ENCODE measurements around the gene SCN3A.

Gene SCN3A

DNA sequence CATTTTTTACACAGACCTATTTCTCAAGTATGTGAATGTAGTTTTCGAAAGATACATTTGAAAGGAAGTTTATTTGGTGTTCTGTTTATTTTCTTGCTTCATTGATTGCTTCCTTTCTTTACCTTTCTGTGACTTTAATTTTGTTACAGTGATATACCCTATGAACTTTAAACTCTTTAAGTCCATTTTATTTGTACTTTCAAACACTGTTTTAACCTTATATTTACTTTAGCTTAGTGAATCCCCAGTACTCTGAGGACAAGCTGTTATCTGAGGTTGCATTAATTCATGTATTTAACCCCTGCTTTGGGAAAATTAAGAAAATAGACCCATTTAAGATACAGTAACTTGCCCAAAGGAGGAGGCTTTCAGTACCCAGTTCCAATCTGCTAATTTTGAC, 93.5 kb downstream of the SCN3A start:
- H3K4me3 Mint-ChIP-seq: no peak overlapping the region
- DNase-seq: no peak
- H3K36me3 Mint-ChIP-seq (ENCODE audit: low read depth): no peaks in the 10 kb centered on the region
- H3K9me3 Mint-ChIP-seq: no peaks in the 10 kb centered on the region
- H3K27me3 Mint-ChIP-seq: no peaks in the 10 kb centered on the region
- H3K4me1 Mint-ChIP-seq (ENCODE audit: low read depth): no peaks in the 10 kb centered on the region
- no peak overlapping the region for H3K27ac Mint-ChIP-seq

DNA sequence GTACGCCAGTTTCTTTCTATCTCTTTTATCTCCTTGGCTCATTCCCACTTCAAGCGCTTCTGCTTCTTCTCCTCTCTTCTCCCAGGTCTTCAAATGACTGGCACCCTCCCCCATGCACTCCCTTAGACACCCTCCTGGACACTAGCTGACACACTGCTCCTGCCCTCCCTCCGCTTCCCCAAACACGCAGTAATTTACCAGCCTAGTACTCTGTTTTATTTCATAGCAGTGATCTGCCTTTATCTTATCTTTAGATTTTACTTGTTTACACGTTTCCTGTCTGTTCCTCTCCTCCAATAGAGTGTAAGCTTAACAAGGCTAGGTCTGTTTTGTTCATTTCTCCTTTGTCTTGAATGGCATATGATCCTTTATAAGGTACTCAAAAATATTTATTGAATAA, 93.9 kb downstream of the SCN3A start:
- Mint-ChIP-seq H3K36me3 (ENCODE audit: low read depth) (no peaks in the 10 kb centered on the region), H3K27ac (no peak overlapping the region), H3K4me1 (ENCODE audit: low read depth) (no peaks in the 10 kb centered on the region), H3K9me3 (no peaks in the 10 kb centered on the region), H3K27me3 (no peaks in the 10 kb centered on the region), H3K4me3 (no peak overlapping the region)
- no peak for DNase-seq

- no peak for DNase-seq
Measured at GRCh38 chr2:165105926-165106325, 97.9 kb downstream of the SCN3A start.

GRCh38 chr2:165087933-165088901, 115.6 kb downstream of the SCN3A start:
- Mint-ChIP-seq H3K27ac (no peak overlapping the region), H3K27me3 (no peaks in the 10 kb centered on the region), H3K4me1 (ENCODE audit: low read depth) (no peaks in the 10 kb centered on the region), H3K36me3 (ENCODE audit: low read depth) (no peaks in the 10 kb centered on the region), H3K4me3 (no peak overlapping the region), H3K9me3 (no peaks in the 10 kb centered on the region)
- DNase-seq: no peak

More at GRCh38 chr2:165105926-165106325, 97.9 kb downstream of the SCN3A start:
- Mint-ChIP-seq H3K27me3 (no peaks in the 10 kb centered on the region), H3K4me3 (no peak overlapping the region), H3K9me3 (no peaks in the 10 kb centered on the region), H3K4me1 (ENCODE audit: low read depth) (no peaks in the 10 kb centered on the region), H3K27ac (no peak overlapping the region), H3K36me3 (ENCODE audit: low read depth) (no peaks in the 10 kb centered on the region)

- Mint-ChIP-seq H3K27me3 (no peaks in the 10 kb centered on the region), H3K4me3 (no peak overlapping the region), H3K36me3 (ENCODE audit: low read depth) (no peaks in the 10 kb centered on the region), H3K4me1 (ENCODE audit: low read depth) (no peaks in the 10 kb centered on the region), H3K27ac (no peak overlapping the region), H3K9me3 (peaks cover 11% of the 10 kb centered on the region)
- no peak for DNase-seq
Measured at GRCh38 chr2:165086337-165086736, 117.5 kb downstream of the SCN3A start.

DNA sequence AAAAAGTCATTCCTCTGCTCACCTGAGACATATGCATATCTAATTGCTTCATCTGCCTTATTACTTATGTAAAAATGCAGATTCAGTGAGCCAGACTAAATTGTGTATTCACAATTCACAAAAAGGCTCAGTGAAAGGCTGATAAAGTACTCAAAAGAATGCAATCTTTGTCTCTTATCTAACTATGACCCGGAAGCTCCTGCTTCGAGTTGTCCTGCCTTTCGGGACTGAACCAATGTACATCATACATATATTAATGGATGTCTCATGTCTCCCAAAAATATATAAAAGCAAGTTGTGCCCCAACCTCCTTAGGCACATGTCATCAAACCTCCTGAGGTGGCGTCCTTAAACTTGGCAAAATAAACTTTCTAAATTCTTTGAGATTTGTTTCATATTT, 120.5 kb downstream of the SCN3A start:
- Mint-ChIP-seq H3K4me1 (ENCODE audit: low read depth) (no peaks in the 10 kb centered on the region), H3K27me3 (no peaks in the 10 kb centered on the region), H3K4me3 (no peak overlapping the region), H3K36me3 (ENCODE audit: low read depth) (no peaks in the 10 kb centered on the region), H3K27ac (no peak overlapping the region), H3K9me3 (peaks cover 14% of the 10 kb centered on the region)
- no peak for DNase-seq

DNA sequence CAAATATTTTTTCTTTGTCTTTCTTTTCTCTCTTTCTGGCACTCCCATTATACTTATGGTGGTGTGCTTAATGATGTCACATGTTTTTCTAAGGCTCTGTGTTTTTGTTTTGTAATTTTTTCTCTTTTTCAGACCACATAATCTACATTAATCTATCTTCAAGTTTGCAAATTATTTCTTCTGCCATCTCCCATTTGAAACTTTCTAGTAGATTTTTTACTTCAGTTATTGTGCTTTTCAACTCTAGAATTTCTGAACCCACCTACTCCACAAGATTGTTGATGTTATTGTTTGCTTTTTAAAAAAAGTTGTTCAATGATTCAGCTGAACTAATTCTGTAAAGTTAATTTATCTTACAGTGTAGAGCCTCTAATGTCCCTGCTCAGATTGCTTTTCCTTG, 121.4 kb downstream of the SCN3A start:
- Mint-ChIP-seq H3K9me3 (peaks cover 14% of the 10 kb centered on the region), H3K27ac (no peak overlapping the region), H3K4me3 (no peak overlapping the region), H3K27me3 (no peaks in the 10 kb centered on the region), H3K4me1 (ENCODE audit: low read depth) (no peaks in the 10 kb centered on the region), H3K36me3 (ENCODE audit: low read depth) (no peaks in the 10 kb centered on the region)
- no peak for DNase-seq

DNA sequence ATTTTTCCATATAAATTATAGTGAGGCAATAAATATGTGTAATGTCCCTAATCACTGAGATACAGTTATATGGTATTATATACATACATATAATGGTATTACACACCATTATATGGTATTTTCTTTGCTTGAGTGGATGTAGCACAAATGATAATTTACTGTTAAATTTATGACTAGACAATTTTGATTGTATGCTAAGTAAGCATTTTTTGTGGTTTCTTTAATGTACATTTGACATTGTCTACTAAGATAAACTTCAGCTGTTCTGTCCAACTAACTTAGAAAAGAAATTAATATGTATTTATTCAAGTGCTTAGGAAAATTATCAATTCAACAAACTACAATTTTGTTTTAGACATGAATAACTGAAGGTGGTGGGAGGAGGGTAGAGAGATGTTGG, 122.6 kb downstream of the SCN3A start:
- Mint-ChIP-seq H3K36me3 (ENCODE audit: low read depth) (no peaks in the 10 kb centered on the region), H3K9me3 (peaks cover 14% of the 10 kb centered on the region), H3K27me3 (no peaks in the 10 kb centered on the region), H3K4me3 (no peak overlapping the region), H3K4me1 (ENCODE audit: low read depth) (no peaks in the 10 kb centered on the region), H3K27ac (no peak overlapping the region)
- DNase-seq: no peak

DNA sequence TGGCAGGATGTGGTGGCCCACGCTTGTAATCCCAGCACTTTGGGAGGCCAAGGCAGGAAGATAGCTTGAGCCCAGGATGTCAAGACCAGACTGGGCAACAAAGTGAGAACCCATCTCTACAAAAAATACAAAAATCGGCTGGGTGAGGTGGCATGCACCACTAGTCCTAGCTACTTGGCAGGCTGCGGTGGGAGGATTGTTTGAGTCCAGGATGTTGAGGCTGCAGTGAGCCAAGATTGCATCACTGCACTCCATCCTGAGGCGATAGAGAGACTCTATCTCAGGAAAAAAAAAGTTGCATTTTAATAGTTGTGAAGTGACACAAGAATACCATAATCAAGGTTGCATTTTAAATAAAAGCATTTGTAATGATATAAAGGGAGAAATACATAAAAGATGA, 124.4 kb downstream of the SCN3A start:
- no peaks in the 10 kb centered on the region for H3K4me1 Mint-ChIP-seq (ENCODE audit: low read depth)

GRCh38 chr2:165078913-165079312, 124.9 kb downstream of the SCN3A start:
- peaks cover 18% of the 10 kb centered on the region for H3K9me3 Mint-ChIP-seq
- no peak overlapping the region for H3K4me3 Mint-ChIP-seq
- H3K27ac Mint-ChIP-seq: no peak overlapping the region
- no peak for DNase-seq
- H3K27me3 Mint-ChIP-seq: no peaks in the 10 kb centered on the region
- H3K36me3 Mint-ChIP-seq (ENCODE audit: low read depth): no peaks in the 10 kb centered on the region
- no peaks in the 10 kb centered on the region for H3K4me1 Mint-ChIP-seq (ENCODE audit: low read depth)

More for the DNA sequence above, 124.4 kb downstream of the SCN3A start:
- DNase-seq: no peak
- no peak overlapping the region for H3K4me3 Mint-ChIP-seq
- no peaks in the 10 kb centered on the region for H3K36me3 Mint-ChIP-seq (ENCODE audit: low read depth)
- H3K27me3 Mint-ChIP-seq: no peaks in the 10 kb centered on the region
- H3K27ac Mint-ChIP-seq: no peak overlapping the region
- peaks cover 18% of the 10 kb centered on the region for H3K9me3 Mint-ChIP-seq

GRCh38 chr2:165074884-165075283, 129.0 kb downstream of the SCN3A start:
- H3K4me1 Mint-ChIP-seq (ENCODE audit: low read depth): no peaks in the 10 kb centered on the region
- H3K27ac Mint-ChIP-seq: no peak overlapping the region
- no peak for DNase-seq
- peaks cover 10% of the 10 kb centered on the region for H3K9me3 Mint-ChIP-seq
- H3K4me3 Mint-ChIP-seq: no peak overlapping the region
- H3K27me3 Mint-ChIP-seq: peaks cover 7% of the 10 kb centered on the region
- no peaks in the 10 kb centered on the region for H3K36me3 Mint-ChIP-seq (ENCODE audit: low read depth)

DNA sequence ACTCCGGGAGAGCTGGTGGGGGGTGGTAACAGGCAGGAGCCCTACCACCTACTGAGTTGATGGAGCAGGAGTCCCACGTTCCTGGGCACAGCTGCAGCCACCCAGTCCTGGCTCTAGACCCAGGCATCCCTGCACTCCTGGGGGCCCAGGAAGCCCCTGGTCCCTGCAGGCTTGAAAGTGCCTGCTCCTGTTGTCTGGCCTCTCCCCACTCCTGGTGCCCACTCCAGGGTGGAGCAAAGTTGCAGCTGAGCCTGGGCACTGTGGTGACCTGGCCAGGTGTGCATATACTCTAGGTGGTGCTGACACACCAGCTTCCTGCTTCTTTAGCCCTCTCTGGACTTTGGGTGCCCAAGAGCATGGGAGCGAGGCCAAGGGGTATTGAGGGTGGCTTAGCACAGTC, 129.5 kb downstream of the SCN3A start:
- Mint-ChIP-seq H3K4me1 (ENCODE audit: low read depth) (no peaks in the 10 kb centered on the region), H3K4me3 (no peak overlapping the region), H3K27ac (no peak overlapping the region), H3K36me3 (ENCODE audit: low read depth) (no peaks in the 10 kb centered on the region), H3K27me3 (peaks cover 8% of the 10 kb centered on the region), H3K9me3 (peaks cover 9% of the 10 kb centered on the region)
- DNase-seq: no peak

DNA sequence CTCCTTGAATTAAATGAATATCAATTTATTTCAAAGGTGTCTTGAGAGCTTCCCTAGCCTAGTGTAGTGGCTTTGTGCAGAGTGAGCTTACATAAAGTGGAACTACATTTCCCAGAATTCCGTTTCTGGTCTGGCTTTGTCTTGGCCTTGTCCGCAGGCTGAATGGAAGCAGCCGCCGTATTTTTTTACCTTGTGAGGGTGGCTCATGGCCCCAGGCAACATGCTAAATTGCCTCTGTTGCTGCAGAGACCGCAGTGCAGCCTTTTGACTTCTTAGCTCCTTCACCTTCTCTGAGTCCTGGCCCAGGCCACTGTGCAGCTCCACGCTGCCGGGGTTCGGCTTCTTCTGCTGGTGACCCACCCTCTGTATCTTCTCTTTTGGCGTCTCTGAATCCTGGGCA, 133.8 kb downstream of the SCN3A start:
- no peak overlapping the region for H3K27ac Mint-ChIP-seq
- peaks cover 17% of the 10 kb centered on the region for H3K27me3 Mint-ChIP-seq
- H3K4me1 Mint-ChIP-seq (ENCODE audit: low read depth): peaks cover 1% of the 10 kb centered on the region
- no peak for DNase-seq
- H3K4me3 Mint-ChIP-seq: no peak overlapping the region
- peaks cover 8% of the 10 kb centered on the region for H3K9me3 Mint-ChIP-seq
- no peaks in the 10 kb centered on the region for H3K36me3 Mint-ChIP-seq (ENCODE audit: low read depth)

DNA sequence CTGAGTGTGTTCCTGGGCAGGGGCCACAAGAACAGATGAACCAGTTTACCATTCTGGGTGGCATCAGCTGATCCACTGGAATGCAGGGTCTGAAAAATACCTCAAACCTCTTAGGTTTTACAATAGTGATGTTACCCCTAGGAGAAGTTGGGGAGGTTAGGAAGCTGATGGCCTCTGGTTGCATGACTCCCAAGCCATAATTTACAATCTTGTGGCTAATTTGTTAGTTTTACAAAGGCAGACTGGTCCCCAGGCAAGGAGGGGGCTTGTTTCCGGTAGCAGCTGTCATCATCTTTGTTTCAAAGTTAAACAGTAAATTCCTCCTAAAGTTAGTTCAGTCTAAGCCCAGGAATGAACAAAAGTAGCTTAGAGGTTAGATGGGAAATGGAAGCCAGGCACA, 134.7 kb downstream of the SCN3A start:
- H3K36me3 Mint-ChIP-seq (ENCODE audit: low read depth): no peaks in the 10 kb centered on the region
- no peak overlapping the region for H3K27ac Mint-ChIP-seq
- no peak overlapping the region for H3K4me3 Mint-ChIP-seq
- H3K9me3 Mint-ChIP-seq: peaks cover 6% of the 10 kb centered on the region
- H3K4me1 Mint-ChIP-seq (ENCODE audit: low read depth): peaks cover 1% of the 10 kb centered on the region
- no peak for DNase-seq
- peaks cover 17% of the 10 kb centered on the region for H3K27me3 Mint-ChIP-seq

GRCh38 chr2:165068487-165068757, 135.4 kb downstream of the SCN3A start:
- Mint-ChIP-seq H3K4me1 (ENCODE audit: low read depth) (peaks cover 1% of the 10 kb centered on the region), H3K27me3 (peaks cover 17% of the 10 kb centered on the region), H3K9me3 (peaks cover under 1% of the 10 kb centered on the region), H3K27ac (no peak overlapping the region), H3K36me3 (ENCODE audit: low read depth) (no peaks in the 10 kb centered on the region), H3K4me3 (no peak overlapping the region)
- no peak for DNase-seq

Measured in activated T-cell treated with anti-CD3 and anti-CD28 coated beads, Interleukin-2, amount 50 U/mL, for 24 hours (primary cell).